Measurements from ENCODE around the gene WIPI1. TPM values are rescaled to one million over a fixed set of nuclear protein-coding genes. Genes with fewer than 3 reads are reported as not detected.

Gene WIPI1
- total and polyA plus RNA-seq, 2 of the 13 experiments (the other 11 are each of a cell fraction or from before 2014, with no cell fraction given), result 29.4 to 141 TPM

DNA sequence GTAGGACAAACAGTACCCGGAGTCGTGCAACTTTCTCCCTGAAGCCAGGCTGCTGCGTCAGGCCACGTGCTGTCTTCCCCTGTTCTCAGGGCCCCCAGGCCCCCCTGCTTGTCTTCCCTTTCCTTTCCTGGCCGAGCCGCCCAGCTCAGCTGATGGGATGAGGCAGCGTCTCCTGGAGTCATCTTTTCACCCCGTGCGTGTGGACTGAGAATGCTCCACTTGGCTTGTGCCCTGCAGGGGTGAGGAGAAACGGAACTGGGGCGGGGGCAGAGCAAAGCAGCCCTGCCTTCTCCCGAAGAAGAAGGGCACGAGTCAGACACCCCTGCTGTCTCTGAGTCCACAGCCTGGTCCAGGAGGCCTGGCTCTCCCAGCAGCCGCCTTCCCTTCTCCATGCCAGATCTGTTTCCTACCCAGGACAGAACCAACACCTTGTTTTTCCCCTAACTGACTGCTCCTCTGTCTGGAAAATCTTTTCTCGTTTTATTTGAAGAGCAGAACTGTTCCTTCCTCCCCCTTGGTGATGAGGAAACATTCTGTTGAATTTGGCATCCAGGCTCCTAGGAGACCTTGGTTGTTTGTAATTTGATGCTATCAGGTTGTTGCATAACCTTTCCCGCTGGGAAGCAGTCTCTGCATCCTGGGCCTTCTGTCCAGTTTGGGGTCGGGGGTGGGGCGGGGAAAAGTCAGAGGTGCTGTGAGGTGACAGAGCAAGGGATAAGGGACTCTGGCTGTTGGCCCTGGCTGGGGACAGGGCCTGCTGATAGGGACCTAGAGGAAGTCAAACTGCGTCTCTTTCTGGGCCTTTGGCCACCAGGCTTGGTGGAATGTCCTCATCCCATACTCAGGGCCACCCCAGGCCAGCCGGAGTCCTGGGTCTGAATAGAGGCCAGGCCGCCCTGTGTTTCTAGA lies 78.8 kb downstream of the WIPI1 start (continued):
- TF ChIP-seq ZBTB33 (CRISPR knock-in tag; IDR thresholded peaks at IDR 0.05), result peak; percentile 65
- peak; percentile 24; the same call in 1 of the 2 replicates for TF ChIP-seq GMEB2 (CRISPR knock-in tag; IDR thresholded peaks at IDR 0.05; ENCODE audit: low read depth)
- peak; percentile 70 for TF ChIP-seq E2F5 (CRISPR knock-in tag; conservative IDR thresholded peaks at IDR 0.05)
- TF ChIP-seq PCBP1 (IDR thresholded peaks at IDR 0.05; ENCODE audit: borderline replicate concordance, low read depth, low read length), result peak; percentile 66; the same call in 1 of the 2 replicates
- TF ChIP-seq ZNF746 (CRISPR knock-in tag; IDR thresholded peaks at IDR 0.05), result peak; percentile 88
- TF ChIP-seq RAD51 (IDR thresholded peaks at IDR 0.05; ENCODE audit: borderline replicate concordance), result peak; percentile 54; the same call in 1 of the 2 replicates
- TF ChIP-seq, protein P1, sequence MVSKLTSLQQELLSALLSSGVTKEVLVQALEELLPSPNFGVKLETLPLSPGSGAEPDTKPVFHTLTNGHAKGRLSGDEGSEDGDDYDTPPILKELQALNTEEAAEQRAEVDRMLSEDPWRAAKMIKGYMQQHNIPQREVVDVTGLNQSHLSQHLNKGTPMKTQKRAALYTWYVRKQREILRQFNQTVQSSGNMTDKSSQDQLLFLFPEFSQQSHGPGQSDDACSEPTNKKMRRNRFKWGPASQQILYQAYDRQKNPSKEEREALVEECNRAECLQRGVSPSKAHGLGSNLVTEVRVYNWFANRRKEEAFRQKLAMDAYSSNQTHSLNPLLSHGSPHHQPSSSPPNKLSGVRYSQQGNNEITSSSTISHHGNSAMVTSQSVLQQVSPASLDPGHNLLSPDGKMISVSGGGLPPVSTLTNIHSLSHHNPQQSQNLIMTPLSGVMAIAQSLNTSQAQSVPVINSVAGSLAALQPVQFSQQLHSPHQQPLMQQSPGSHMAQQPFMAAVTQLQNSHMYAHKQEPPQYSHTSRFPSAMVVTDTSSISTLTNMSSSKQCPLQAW (CRISPR knock-in tag; IDR thresholded peaks at IDR 0.05), result peak; percentile 63; the same call in 1 of the 2 replicates
- TF ChIP-seq ZBTB7B (CRISPR knock-in tag; IDR thresholded peaks at IDR 0.05), result peak; percentile 92
- TF ChIP-seq TMF1 (CRISPR knock-in tag; IDR thresholded peaks at IDR 0.05; ENCODE audit: low read depth), result peak; percentile 59; the same call in 1 of the 2 replicates
- TF ChIP-seq, protein P2, sequence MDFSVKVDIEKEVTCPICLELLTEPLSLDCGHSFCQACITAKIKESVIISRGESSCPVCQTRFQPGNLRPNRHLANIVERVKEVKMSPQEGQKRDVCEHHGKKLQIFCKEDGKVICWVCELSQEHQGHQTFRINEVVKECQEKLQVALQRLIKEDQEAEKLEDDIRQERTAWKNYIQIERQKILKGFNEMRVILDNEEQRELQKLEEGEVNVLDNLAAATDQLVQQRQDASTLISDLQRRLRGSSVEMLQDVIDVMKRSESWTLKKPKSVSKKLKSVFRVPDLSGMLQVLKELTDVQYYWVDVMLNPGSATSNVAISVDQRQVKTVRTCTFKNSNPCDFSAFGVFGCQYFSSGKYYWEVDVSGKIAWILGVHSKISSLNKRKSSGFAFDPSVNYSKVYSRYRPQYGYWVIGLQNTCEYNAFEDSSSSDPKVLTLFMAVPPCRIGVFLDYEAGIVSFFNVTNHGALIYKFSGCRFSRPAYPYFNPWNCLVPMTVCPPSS (IDR thresholded peaks at IDR 0.05), result no peak
- no peak for TF ChIP-seq ZNF484 (CRISPR knock-in tag; IDR thresholded peaks at IDR 0.05; ENCODE audit: borderline replicate concordance, low read depth)
- 0 out of 2 replicates have a peak, but pooled peaks have one; percentile 72 for TF ChIP-seq ISX (CRISPR knock-in tag; conservative IDR thresholded peaks at IDR 0.05)
- peak; percentile 53; the same call in 1 of the 2 replicates for TF ChIP-seq KAT8 (CRISPR knock-in tag; IDR thresholded peaks at IDR 0.05)
- TF ChIP-seq ZNF629 (CRISPR knock-in tag; conservative IDR thresholded peaks at IDR 0.05), result no peak
- TF ChIP-seq ZNF30 (CRISPR knock-in tag; IDR thresholded peaks at IDR 0.05), result peak; percentile 45; the same call in 1 of the 2 replicates
- TF ChIP-seq MTF2 (CRISPR knock-in tag; IDR thresholded peaks at IDR 0.05; ENCODE audit: borderline replicate concordance), result no peak
- TF ChIP-seq ZNF891 (CRISPR knock-in tag; IDR thresholded peaks at IDR 0.05), result 0 out of 2 replicates have a peak, but pooled peaks have one; percentile 86
- TF ChIP-seq ZNF704 (CRISPR knock-in tag; IDR thresholded peaks at IDR 0.05; ENCODE audit: borderline replicate concordance), result peak; percentile 91
- no peak for TF ChIP-seq ZNF337 (CRISPR knock-in tag; IDR thresholded peaks at IDR 0.05; ENCODE audit: borderline replicate concordance, low read depth)
- 0 out of 2 replicates have a peak, but pooled peaks have one; percentile 62 for TF ChIP-seq ATAD3A (CRISPR knock-in tag; IDR thresholded peaks at IDR 0.05)

All from HepG2 (cell line).